GM12878 (cell line): ENCODE results near the gene FZR1. TPM values are rescaled to one million over a fixed set of nuclear protein-coding genes. Genes with fewer than 3 reads are reported as not detected.

Experiments used
- ATAC-seq: fragments of 200-7000 bp; cut with Tn5 transposase; 3 replicates; pipeline ENCODE4 v1.9.1; 2020; ENCODE audit warnings: mild to moderate bottlenecking, moderate library complexity
- BruUV-seq: library from RNA; stranded (reverse); fragments of 400-500 nt; replicated peaks from 2 replicates; lab custom pipeline; 2021; lab: Mats Ljungman, UMichigan
- CTCF ChIA-PET: fragments of 300-600 bp; sonication (Branson Sonifier 250); formaldehyde crosslinking; extraction: SDS; loops from one replicate; lab custom pipeline; 2021; ENCODE audit warnings: inconsistent platforms; lab: Yijun Ruan, JAX
- POLR2A ChIA-PET: fragments of 350-600 bp; formaldehyde crosslinking; extraction: SDS; loops from one replicate; lab custom pipeline; 2021; ENCODE audit warnings: inconsistent platforms; lab: Charles Lee
- RAD21 ChIA-PET: fragments of 300-600 bp; sonication (Branson Sonifier 250); formaldehyde crosslinking; loops from one replicate; lab custom pipeline; 2023; ENCODE audit warnings: antibody characterized with exemption; ENCODE audit not compliant: unreplicated experiment; lab: Charles Lee
- SMC1A ChIA-PET: fragments of 300-600 bp; sonication (Branson Sonifier 250); formaldehyde crosslinking; loops from one replicate; lab custom pipeline; 2023; ENCODE audit not compliant: unreplicated experiment, uncharacterized antibody; lab: Charles Lee
- DNase-seq: peaks from one replicate; pipeline ENCODE4 v3.0.0-alpha.2; 2011; ENCODE audit warnings: low read depth, low spot score
- FAIRE-seq: peaks from 3 replicates; lab custom pipeline; 2011; peaks lifted over from hg19 to GRCh38; lab: Jason Lieb, UNC
- H2AFZ ChIP-seq: 2 replicates; pipeline ENCODE4 v1.6.0; 2011; ENCODE audit warnings: low read depth, low read length, control low read depth; ENCODE audit not compliant: control insufficient read depth
- H3K27ac ChIP-seq: 2 replicates; pipeline ENCODE4 v1.5.1; 2011; ENCODE audit warnings: control low read depth; ENCODE audit not compliant: control insufficient read depth, insufficient read depth
- H3K27me3 ChIP-seq, 2 experiments: replicated peaks in 1 of 2; 2 replicates each; pipeline versions ENCODE4 v1.6.0 to v1.6.1; 2011; ENCODE audit warnings: low read length in 1 of 2; ENCODE audit not compliant: control insufficient read depth in 2 of 2, insufficient read depth in 2 of 2
- H3K36me3 ChIP-seq, 2 experiments: 2 replicates each; pipeline ENCODE4 v1.5.1; 2011; ENCODE audit warnings: low read length in 1 of 2; ENCODE audit not compliant: control insufficient read depth in 2 of 2, insufficient read depth in 2 of 2
- H3K4me1 ChIP-seq: 2 replicates; pipeline ENCODE4 v1.6.1; 2011; ENCODE audit warnings: mild to moderate bottlenecking, low read length, moderate library complexity, mixed read lengths; ENCODE audit not compliant: control insufficient read depth, insufficient read depth
- H3K4me2 ChIP-seq: 2 replicates; pipeline ENCODE4 v1.6.0; 2011; ENCODE audit warnings: control low read depth; ENCODE audit not compliant: control insufficient read depth, insufficient read depth
- H3K4me3 ChIP-seq: fragments of 200-600 bp; sonication (generic); 2 replicates; pipeline ENCODE4 v1.5.1; 2016
- H3K79me2 ChIP-seq: 2 replicates; pipeline ENCODE4 v1.6.0; 2011; ENCODE audit warnings: low read length; ENCODE audit not compliant: control insufficient read depth, insufficient read depth
- H3K9ac ChIP-seq: 2 replicates; pipeline ENCODE4 v1.8.0; 2011; ENCODE audit warnings: low read length, control low read depth, mixed read lengths; ENCODE audit not compliant: control insufficient read depth, insufficient read depth
- H3K9me3 ChIP-seq: replicated peaks from 3 replicates; pipeline ENCODE4 v1.5.1; 2011; ENCODE audit warnings: mild to moderate bottlenecking, low read length; ENCODE audit not compliant: control insufficient read depth, insufficient read depth
- H4K20me1 ChIP-seq: 2 replicates; pipeline ENCODE4 v1.6.0; 2011; ENCODE audit not compliant: control insufficient read depth, insufficient read depth
- CREM ChIP-seq: IDR thresholded peaks from 2 replicates; pipeline ENCODE4 v1.6.1; 2014; ENCODE audit warnings: antibody characterized with exemption, low read depth
- DPF2 ChIP-seq: fragments of 450-650 bp; IDR thresholded peaks from 2 replicates; pipeline ENCODE4 v1.6.1; 2017; ENCODE audit warnings: mild to moderate bottlenecking
- EZH2 ChIP-seq: IDR thresholded peaks from 2 replicates; pipeline ENCODE4 v1.6.1; 2012; ENCODE audit warnings: low read depth, mild to moderate bottlenecking, control low read depth, inconsistent platforms, low read length, borderline replicate concordance; ENCODE audit not compliant: control insufficient read depth
- JUND ChIP-seq: IDR thresholded peaks from 2 replicates; pipeline ENCODE4 v1.6.1; 2012; ENCODE audit warnings: low read depth, mild to moderate bottlenecking, low read length, improper control_type of control experiment, moderate library complexity
- KLF5 ChIP-seq: fragments of 450-650 bp; IDR thresholded peaks from 2 replicates; pipeline ENCODE4 v1.6.1; 2014; ENCODE audit warnings: mild to moderate bottlenecking; ENCODE audit not compliant: partially characterized antibody
- NR2C2 ChIP-seq: IDR thresholded peaks from 2 replicates; pipeline ENCODE4 v1.6.1; 2011; ENCODE audit warnings: borderline replicate concordance, low read depth; ENCODE audit not compliant: control insufficient read depth, insufficient read length
- RCOR1 ChIP-seq: conservative IDR thresholded peaks from 2 replicates; pipeline ENCODE4 v1.6.1; 2012; ENCODE audit warnings: low read depth, low read length, improper control_type of control experiment
- SMAD1 ChIP-seq: fragments of 450-650 bp; IDR thresholded peaks from 2 replicates; pipeline ENCODE4 v1.6.1; 2018; ENCODE audit warnings: mild to moderate bottlenecking, low read depth; ENCODE audit not compliant: partially characterized antibody
- SMAD5 ChIP-seq: IDR thresholded peaks from 2 replicates; pipeline ENCODE4 v1.6.1; 2016; ENCODE audit warnings: antibody characterized with exemption, low read depth
- WGBS: methylation state at CpG from one replicate; pipeline ENCODE4 v1.1.6; 2016; ENCODE audit warnings: low lambda C conversion rate; ENCODE audit not compliant: insufficient replicate concordance, insufficient coverage; ENCODE audit errors: missing lambda C conversion rate; 5-methylcytosine and 5-hydroxymethylcytosine counted together
- in situ Hi-C: fragments of 300-500 bp; cut with MboI; formaldehyde crosslinking; loops from 9 replicates; pipeline ENCODE4 v1.14.3; 2018; ENCODE audit warnings: mixed read lengths
- intact Hi-C: fragments of 100-400 bp; cut with micrococcal nuclease; formaldehyde crosslinking; loops from one replicate; pipeline ENCODE4 v1.14.2; 2022; ENCODE audit not compliant: unreplicated experiment
- polyA plus RNA-seq, 11 experiments: library from polyadenylated mRNA; depleted of rRNA in 4 of 11; unstranded in 6 of 11; stranded (reverse) in 5 of 11; fragments of >200 nt; fragmentation: Nextera tagmentation in 4 of 11; fragmentation: Illumina TruSeq in 1 of 11; extraction: Ambion mirVana in 4 of 11; extraction: Trizol in 1 of 11; gene quantifications; 1 replicate in 1 of 11; 2 replicates in 10 of 11; pipeline versions ENCODE4 v1.2.1 to v1.2.3, GENCODE V29; 2011 to 2016; ENCODE audit warnings: inconsistent platforms in 2 of 11, missing spikeins in 2 of 11, low read depth in 1 of 11
- total RNA-seq, 4 experiments: library from RNA; depleted of rRNA in 3 of 4; stranded (reverse); fragments of >200 nt in 3 of 4; fragmentation: Illumina TruSeq in 1 of 4; extraction: Trizol in 1 of 4; gene quantifications; 2 replicates each; pipeline versions ENCODE4 v1.2.1 to v1.2.3, GENCODE V29; 2013 to 2021
- TF ChIP-seq, protein P1 (sequence below): fragments of 450-650 bp; formaldehyde crosslinking; IDR thresholded peaks from 2 replicates; pipeline ENCODE4 v1.4.0; 2020; ENCODE audit warnings: mild to moderate bottlenecking, moderate library complexity
- TF ChIP-seq, protein P2 (sequence below), 3 experiments: IDR thresholded peaks in 2 of 3; conservative IDR thresholded peaks in 1 of 3; 2 replicates each; pipeline ENCODE4 v1.5.1; 2011; ENCODE audit warnings: low read depth in 3 of 3, low read length in 3 of 3, mild to moderate bottlenecking in 3 of 3, control low read depth in 2 of 3, moderate library complexity in 2 of 3, inconsistent platforms in 1 of 3, mixed read lengths in 1 of 3; ENCODE audit not compliant: control insufficient read depth in 2 of 3, insufficient read depth in 1 of 3; ENCODE audit errors: extremely low read depth in 1 of 3

The FZR1 gene
- total and polyA plus RNA-seq, 10 of the 15 experiments (the other 5 are each of a cell fraction or from before 2014, with no cell fraction given): 0.11 to 44.2 (median 29.3) TPM

DNA sequence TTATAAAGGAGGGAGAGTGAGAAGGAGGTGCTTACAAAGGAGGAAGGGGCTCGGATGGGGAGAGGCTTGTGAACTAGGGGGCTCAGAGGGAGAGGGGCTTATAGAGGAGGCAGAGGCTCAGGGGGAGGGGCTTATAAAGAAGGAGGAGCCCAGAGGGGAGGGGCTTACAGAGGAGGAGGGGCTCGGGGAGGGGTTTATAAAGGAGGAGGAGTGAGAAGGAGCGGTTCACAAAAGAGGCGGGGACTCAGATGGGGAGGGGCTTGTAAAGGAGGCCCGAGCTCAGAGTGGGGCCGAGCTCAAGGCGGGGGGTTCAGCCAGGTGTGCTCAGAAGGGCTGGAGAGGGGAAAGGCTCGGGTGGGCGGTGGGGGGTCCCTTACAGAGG, 26.3 kb upstream of the FZR1 start:
- H3K9me3 ChIP-seq: no peaks in the 10 kb centered on the region; the same call in 2 of the 3 replicates
- TF ChIP-seq EZH2 (no peak), RCOR1 (no peak), SMAD1 (no peak), CREM (no peak), SMAD5 (no peak), KLF5 (no peak), NR2C2 (no peak), DPF2 (no peak), JUND (no peak)
- TF ChIP-seq, protein P1, sequence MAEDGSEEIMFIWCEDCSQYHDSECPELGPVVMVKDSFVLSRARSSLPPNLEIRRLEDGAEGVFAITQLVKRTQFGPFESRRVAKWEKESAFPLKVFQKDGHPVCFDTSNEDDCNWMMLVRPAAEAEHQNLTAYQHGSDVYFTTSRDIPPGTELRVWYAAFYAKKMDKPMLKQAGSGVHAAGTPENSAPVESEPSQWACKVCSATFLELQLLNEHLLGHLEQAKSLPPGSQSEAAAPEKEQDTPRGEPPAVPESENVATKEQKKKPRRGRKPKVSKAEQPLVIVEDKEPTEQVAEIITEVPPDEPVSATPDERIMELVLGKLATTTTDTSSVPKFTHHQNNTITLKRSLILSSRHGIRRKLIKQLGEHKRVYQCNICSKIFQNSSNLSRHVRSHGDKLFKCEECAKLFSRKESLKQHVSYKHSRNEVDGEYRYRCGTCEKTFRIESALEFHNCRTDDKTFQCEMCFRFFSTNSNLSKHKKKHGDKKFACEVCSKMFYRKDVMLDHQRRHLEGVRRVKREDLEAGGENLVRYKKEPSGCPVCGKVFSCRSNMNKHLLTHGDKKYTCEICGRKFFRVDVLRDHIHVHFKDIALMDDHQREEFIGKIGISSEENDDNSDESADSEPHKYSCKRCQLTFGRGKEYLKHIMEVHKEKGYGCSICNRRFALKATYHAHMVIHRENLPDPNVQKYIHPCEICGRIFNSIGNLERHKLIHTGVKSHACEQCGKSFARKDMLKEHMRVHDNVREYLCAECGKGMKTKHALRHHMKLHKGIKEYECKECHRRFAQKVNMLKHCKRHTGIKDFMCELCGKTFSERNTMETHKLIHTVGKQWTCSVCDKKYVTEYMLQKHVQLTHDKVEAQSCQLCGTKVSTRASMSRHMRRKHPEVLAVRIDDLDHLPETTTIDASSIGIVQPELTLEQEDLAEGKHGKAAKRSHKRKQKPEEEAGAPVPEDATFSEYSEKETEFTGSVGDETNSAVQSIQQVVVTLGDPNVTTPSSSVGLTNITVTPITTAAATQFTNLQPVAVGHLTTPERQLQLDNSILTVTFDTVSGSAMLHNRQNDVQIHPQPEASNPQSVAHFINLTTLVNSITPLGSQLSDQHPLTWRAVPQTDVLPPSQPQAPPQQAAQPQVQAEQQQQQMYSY (CRISPR knock-in tag): no peak
- TF ChIP-seq, protein P2, sequence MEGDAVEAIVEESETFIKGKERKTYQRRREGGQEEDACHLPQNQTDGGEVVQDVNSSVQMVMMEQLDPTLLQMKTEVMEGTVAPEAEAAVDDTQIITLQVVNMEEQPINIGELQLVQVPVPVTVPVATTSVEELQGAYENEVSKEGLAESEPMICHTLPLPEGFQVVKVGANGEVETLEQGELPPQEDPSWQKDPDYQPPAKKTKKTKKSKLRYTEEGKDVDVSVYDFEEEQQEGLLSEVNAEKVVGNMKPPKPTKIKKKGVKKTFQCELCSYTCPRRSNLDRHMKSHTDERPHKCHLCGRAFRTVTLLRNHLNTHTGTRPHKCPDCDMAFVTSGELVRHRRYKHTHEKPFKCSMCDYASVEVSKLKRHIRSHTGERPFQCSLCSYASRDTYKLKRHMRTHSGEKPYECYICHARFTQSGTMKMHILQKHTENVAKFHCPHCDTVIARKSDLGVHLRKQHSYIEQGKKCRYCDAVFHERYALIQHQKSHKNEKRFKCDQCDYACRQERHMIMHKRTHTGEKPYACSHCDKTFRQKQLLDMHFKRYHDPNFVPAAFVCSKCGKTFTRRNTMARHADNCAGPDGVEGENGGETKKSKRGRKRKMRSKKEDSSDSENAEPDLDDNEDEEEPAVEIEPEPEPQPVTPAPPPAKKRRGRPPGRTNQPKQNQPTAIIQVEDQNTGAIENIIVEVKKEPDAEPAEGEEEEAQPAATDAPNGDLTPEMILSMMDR (IDR thresholded peaks at IDR 0.05 in 2 of 3, conservative IDR thresholded peaks at IDR 0.05 in 1 of 3; ENCODE audit: control insufficient read depth in 2 of 3, extremely low read depth in 1 of 3, insufficient read depth in 1 of 3, low read depth in 3 of 3, low read length in 3 of 3): no peak
- TF ChIP-seq, all 136 proteins: peak for 0
- H3K79me2 ChIP-seq: no peaks in the 10 kb centered on the region
- BruUV-seq: no TSS peak
- H2AFZ ChIP-seq: no peak overlapping the region
- H4K20me1 ChIP-seq: no peaks in the 10 kb centered on the region
- H3K9ac ChIP-seq: no peak overlapping the region
- in situ Hi-C loops: no loop called here
- FAIRE-seq (no peak), ATAC-seq (peak; percentile 69), DNase-seq (no peak)
- H3K4me3 ChIP-seq: no peak overlapping the region
- no peak overlapping the region for H3K4me2 ChIP-seq
- WGBS: 40% methylated on average over 5 of the region's 9 CpGs
- ChIA-PET SMC1A (no interaction called here), RAD21 (interaction anchor here (1.0 kb wide), 1 partner anchor 204 kb away, joined by 4 read pairs; no protein-coding TSS in a partner anchor), CTCF (interaction anchor here (0.7 to 2.1 kb wide), 3 partner anchors 10 to 175 kb away, joined by 3 to 9 read pairs (median 6); no protein-coding TSS in a partner anchor), POLR2A (no interaction called here)
- intact Hi-C loops: no loop called here
- no peak overlapping the region for H3K27ac ChIP-seq
- H3K4me1 ChIP-seq: no peaks in the 10 kb centered on the region
- H3K27me3 ChIP-seq: peaks cover 0 to 2% of the 10 kb centered on the region in 2 experiments; a peak in 3 of 4 replicates
- no peaks in the 10 kb centered on the region for H3K36me3 ChIP-seq
